Measurements from ENCODE around the gene SETSIP. TPM values are rescaled to one million over a fixed set of nuclear protein-coding genes. Genes with fewer than 3 reads are reported as not detected.

The SETSIP gene
- total and polyA plus RNA-seq, 7 donors: not detected

DNA sequence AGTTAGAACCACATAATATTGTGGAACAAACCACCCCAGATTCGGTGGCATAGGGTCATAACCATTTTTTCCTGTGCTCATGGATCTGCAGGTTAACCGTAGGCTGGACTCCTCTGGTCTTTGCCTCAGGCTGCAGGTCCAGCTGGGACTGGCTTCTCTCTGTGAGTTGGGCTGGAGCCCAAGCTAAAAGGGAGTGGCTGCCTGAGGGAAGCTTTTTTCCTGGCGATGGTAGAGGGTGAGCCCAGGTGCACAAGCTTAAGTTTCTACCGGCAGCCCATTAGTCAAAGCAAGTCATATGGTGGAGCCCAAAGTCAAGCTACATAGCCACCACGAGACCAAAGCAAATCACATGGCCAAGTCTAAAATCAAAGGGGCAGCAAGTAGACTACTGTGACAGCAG is 31.6 kb downstream of the SETSIP start:
- WGBS, 3 donors: 54 to 55% (median 55%) methylated on average over 5 of the region's 5 CpGs
- Histone ChIP-seq H3K36me3 (ENCODE audit: insufficient read depth in 1 of 2, low read depth in 1 of 2) (no peaks in the 10 kb centered on the region), H3K4me3 (no peak overlapping the region), H3K27me3 (ENCODE audit: insufficient read depth in 3 of 3, low read length in 2 of 3) (no peaks in the 10 kb centered on the region), H3K4me1 (no peaks in the 10 kb centered on the region), H3K27ac (no peak overlapping the region), H3K9me3 (no peaks in the 10 kb centered on the region)
- no peak for ATAC-seq
- DNase-seq: no peak
- intact Hi-C loops (cut with DNase I): no loop called here
- TF ChIP-seq, protein P1, sequence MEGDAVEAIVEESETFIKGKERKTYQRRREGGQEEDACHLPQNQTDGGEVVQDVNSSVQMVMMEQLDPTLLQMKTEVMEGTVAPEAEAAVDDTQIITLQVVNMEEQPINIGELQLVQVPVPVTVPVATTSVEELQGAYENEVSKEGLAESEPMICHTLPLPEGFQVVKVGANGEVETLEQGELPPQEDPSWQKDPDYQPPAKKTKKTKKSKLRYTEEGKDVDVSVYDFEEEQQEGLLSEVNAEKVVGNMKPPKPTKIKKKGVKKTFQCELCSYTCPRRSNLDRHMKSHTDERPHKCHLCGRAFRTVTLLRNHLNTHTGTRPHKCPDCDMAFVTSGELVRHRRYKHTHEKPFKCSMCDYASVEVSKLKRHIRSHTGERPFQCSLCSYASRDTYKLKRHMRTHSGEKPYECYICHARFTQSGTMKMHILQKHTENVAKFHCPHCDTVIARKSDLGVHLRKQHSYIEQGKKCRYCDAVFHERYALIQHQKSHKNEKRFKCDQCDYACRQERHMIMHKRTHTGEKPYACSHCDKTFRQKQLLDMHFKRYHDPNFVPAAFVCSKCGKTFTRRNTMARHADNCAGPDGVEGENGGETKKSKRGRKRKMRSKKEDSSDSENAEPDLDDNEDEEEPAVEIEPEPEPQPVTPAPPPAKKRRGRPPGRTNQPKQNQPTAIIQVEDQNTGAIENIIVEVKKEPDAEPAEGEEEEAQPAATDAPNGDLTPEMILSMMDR (IDR thresholded peaks at IDR 0.05): no peak

- no peaks in the 10 kb centered on the region for H3K36me3 ChIP-seq (ENCODE audit: insufficient read depth in 1 of 2, low read depth in 1 of 2)
- 76 to 86% (median 79%) methylated on average over 1 of the region's 1 CpG for WGBS, 3 donors
- no peak overlapping the region for H3K4me3 ChIP-seq
Measured at GRCh38 chr1:92040971-92041370, 34.2 kb downstream of the SETSIP start.

GRCh38 chr1:92038695-92039346 is 36.4 kb downstream of the SETSIP start:
- no peak for DNase-seq
- intact Hi-C loops (cut with DNase I): no loop called here
- TF ChIP-seq, protein P1 (IDR thresholded peaks at IDR 0.05): no peak
- Histone ChIP-seq H3K27ac (no peak overlapping the region), H3K9me3 (no peaks in the 10 kb centered on the region), H3K36me3 (ENCODE audit: insufficient read depth in 1 of 2, low read depth in 1 of 2) (no peaks in the 10 kb centered on the region), H3K4me3 (no peak overlapping the region), H3K4me1 (no peaks in the 10 kb centered on the region), H3K27me3 (ENCODE audit: insufficient read depth in 3 of 3, low read length in 2 of 3) (peaks cover 0 to 5% (median 0%) of the 10 kb centered on the region in 3 donors)
- ATAC-seq: no peak
- WGBS, 3 donors: 86 to 92% (median 88%) methylated on average over 2 of the region's 2 CpGs

More at GRCh38 chr1:92040971-92041370, 34.2 kb downstream of the SETSIP start:
- no peaks in the 10 kb centered on the region for H3K4me1 ChIP-seq
- TF ChIP-seq, protein P1 (IDR thresholded peaks at IDR 0.05): no peak
- H3K27ac ChIP-seq: no peak overlapping the region
- H3K27me3 ChIP-seq (ENCODE audit: insufficient read depth in 3 of 3, low read length in 2 of 3): no peaks in the 10 kb centered on the region
- DNase-seq (no peak), ATAC-seq (no peak)
- intact Hi-C loops (cut with DNase I): no loop called here
- H3K9me3 ChIP-seq: no peaks in the 10 kb centered on the region

- no peaks in the 10 kb centered on the region for H3K36me3 ChIP-seq (ENCODE audit: insufficient read depth in 1 of 2, low read depth in 1 of 2)
- TF ChIP-seq, protein P1 (IDR thresholded peaks at IDR 0.05): no peak
- intact Hi-C loops (cut with DNase I): no loop called here
- H3K27ac ChIP-seq: no peak overlapping the region
- no peaks in the 10 kb centered on the region for H3K9me3 ChIP-seq
- no peak for ATAC-seq
- peaks cover 0 to 5% (median 0%) of the 10 kb centered on the region in 3 donors for H3K27me3 ChIP-seq (ENCODE audit: insufficient read depth in 3 of 3, low read length in 2 of 3)
- WGBS, 3 donors: 64 to 75% (median 67%) methylated on average over 6 of the region's 6 CpGs
- H3K4me1 ChIP-seq: no peaks in the 10 kb centered on the region
- no peak for DNase-seq
- no peak overlapping the region for H3K4me3 ChIP-seq
Measured at GRCh38 chr1:92037400-92037799, 37.8 kb downstream of the SETSIP start.
